K562 (cell line): ENCODE data around the gene LMO2.

ENCODE experiments used
- IRF2 ChIP-seq: sonication (generic); formaldehyde crosslinking; IDR thresholded peaks from 2 replicates; pipeline ENCODE4 v1.8.1; 2022; ENCODE audit warnings: mild to moderate bottlenecking, missing genetic modification reagents
- TAF1 ChIP-seq: IDR thresholded peaks from 2 replicates; pipeline ENCODE4 v1.6.1; 2011; ENCODE audit warnings: mild to moderate bottlenecking, low read length, moderate library complexity; ENCODE audit not compliant: insufficient read depth, control insufficient read depth, severe bottlenecking; ENCODE audit errors: extremely low read depth
- TF ChIP-seq, protein P1 (sequence below), 3 experiments: IDR thresholded peaks in 2 of 3; conservative IDR thresholded peaks in 1 of 3; 2 replicates each; pipeline ENCODE4 v1.5.1; 2011 to 2012; ENCODE audit warnings: low read length in 3 of 3, mild to moderate bottlenecking in 3 of 3, control low read depth in 2 of 3, improper control_type of control experiment in 1 of 3, inconsistent platforms in 1 of 3, low read depth in 1 of 3, mixed read lengths in 1 of 3, moderate library complexity in 1 of 3; ENCODE audit not compliant: insufficient read depth in 2 of 3
- TF ChIP-seq, protein P2 (sequence below), 3 experiments: fragments of 200-800 bp in 1 of 3; fragments of 250-450 bp in 1 of 3; fragments of 450-650 bp in 1 of 3; sonication (Bioruptor Pico) in 1 of 3; sonication (Bioruptor generic) in 1 of 3; formaldehyde crosslinking in 1 of 3; IDR thresholded peaks; 2 replicates each; pipeline versions ENCODE4 v1.6.1 to v1.8.0; 2016 to 2022; ENCODE audit warnings: mild to moderate bottlenecking in 2 of 3, missing genetic modification characterization in 2 of 3, missing compliant biosample characterization in 1 of 3, moderate library complexity in 1 of 3

DNA sequence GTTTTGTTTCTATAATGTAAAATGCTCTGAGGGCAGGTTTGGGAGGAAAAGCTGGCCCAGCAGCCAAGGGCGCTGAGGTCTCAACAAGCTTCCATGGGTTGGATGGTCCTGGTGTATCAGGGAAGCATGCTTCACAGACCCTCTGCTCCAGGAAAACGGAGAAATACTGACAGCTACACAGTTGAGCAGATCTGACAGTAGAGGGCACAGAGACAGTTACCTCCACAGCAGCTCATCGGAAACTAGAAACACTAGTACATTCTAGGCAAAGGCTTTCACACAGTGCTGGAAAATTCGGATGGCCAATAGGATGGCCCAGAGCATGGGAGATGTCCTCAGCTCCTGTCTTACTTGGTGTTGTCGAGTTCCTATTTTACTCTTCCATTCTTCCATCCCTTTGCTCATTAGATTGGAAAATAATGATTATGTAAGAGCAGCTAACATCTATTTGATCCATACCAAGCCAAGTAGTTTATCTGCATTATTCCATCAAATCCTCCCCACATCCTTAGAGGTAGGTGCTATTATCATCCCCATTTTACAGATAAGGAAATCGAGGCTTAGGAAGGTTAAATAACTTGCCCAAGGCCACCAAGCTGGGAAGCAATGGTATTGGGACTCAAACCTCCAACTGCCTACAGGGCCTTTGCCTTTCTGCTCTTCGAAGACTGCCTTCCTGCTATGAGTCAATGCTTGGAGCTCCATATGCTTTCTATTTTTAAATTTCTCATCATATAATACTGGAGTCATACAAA lies 28.3 kb downstream of the LMO2 start:
- TF ChIP-seq TAF1 (no peak), IRF2 (CRISPR knock-in tag) (no peak)
- TF ChIP-seq, protein P1, sequence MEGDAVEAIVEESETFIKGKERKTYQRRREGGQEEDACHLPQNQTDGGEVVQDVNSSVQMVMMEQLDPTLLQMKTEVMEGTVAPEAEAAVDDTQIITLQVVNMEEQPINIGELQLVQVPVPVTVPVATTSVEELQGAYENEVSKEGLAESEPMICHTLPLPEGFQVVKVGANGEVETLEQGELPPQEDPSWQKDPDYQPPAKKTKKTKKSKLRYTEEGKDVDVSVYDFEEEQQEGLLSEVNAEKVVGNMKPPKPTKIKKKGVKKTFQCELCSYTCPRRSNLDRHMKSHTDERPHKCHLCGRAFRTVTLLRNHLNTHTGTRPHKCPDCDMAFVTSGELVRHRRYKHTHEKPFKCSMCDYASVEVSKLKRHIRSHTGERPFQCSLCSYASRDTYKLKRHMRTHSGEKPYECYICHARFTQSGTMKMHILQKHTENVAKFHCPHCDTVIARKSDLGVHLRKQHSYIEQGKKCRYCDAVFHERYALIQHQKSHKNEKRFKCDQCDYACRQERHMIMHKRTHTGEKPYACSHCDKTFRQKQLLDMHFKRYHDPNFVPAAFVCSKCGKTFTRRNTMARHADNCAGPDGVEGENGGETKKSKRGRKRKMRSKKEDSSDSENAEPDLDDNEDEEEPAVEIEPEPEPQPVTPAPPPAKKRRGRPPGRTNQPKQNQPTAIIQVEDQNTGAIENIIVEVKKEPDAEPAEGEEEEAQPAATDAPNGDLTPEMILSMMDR (IDR thresholded peaks at IDR 0.05 in 2 of 3, conservative IDR thresholded peaks at IDR 0.05 in 1 of 3; ENCODE audit: insufficient read depth in 2 of 3, low read depth in 1 of 3, low read length in 3 of 3), result no peak
- TF ChIP-seq, protein P2, sequence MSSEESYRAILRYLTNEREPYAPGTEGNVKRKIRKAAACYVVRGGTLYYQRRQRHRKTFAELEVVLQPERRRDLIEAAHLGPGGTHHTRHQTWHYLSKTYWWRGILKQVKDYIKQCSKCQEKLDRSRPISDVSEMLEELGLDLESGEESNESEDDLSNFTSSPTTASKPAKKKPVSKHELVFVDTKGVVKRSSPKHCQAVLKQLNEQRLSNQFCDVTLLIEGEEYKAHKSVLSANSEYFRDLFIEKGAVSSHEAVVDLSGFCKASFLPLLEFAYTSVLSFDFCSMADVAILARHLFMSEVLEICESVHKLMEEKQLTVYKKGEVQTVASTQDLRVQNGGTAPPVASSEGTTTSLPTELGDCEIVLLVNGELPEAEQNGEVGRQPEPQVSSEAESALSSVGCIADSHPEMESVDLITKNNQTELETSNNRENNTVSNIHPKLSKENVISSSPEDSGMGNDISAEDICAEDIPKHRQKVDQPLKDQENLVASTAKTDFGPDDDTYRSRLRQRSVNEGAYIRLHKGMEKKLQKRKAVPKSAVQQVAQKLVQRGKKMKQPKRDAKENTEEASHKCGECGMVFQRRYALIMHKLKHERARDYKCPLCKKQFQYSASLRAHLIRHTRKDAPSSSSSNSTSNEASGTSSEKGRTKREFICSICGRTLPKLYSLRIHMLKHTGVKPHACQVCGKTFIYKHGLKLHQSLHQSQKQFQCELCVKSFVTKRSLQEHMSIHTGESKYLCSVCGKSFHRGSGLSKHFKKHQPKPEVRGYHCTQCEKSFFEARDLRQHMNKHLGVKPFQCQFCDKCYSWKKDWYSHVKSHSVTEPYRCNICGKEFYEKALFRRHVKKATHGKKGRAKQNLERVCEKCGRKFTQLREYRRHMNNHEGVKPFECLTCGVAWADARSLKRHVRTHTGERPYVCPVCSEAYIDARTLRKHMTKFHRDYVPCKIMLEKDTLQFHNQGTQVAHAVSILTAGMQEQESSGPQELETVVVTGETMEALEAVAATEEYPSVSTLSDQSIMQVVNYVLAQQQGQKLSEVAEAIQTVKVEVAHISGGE (CRISPR knock-in tag; IDR thresholded peaks at IDR 0.05), result no peak
